HepG2 (cell line): ENCODE data around the gene PSMD4. TPM values are rescaled to one million over a fixed set of nuclear protein-coding genes. Genes with fewer than 3 reads are reported as not detected.

ENCODE experiments used
- ELF1 ChIP-seq: sonication (generic); formaldehyde crosslinking; IDR thresholded peaks from 2 replicates; pipeline ENCODE4 v1.4.0; 2020; ENCODE audit warnings: missing genetic modification reagents
- ETV5 ChIP-seq: IDR thresholded peaks from 2 replicates; pipeline ENCODE4 v1.6.1; 2018; ENCODE audit warnings: missing biosample characterization, missing genetic modification reagents, inconsistent platforms, borderline replicate concordance
- GTF3A ChIP-seq: sonication (generic); formaldehyde crosslinking; conservative IDR thresholded peaks from 2 replicates; pipeline ENCODE4 v1.4.0; 2020; ENCODE audit warnings: mild to moderate bottlenecking, missing genetic modification reagents
- GZF1 ChIP-seq: sonication (generic); formaldehyde crosslinking; IDR thresholded peaks from 2 replicates; pipeline ENCODE4 v1.5.1; 2020; ENCODE audit warnings: mild to moderate bottlenecking, missing genetic modification reagents
- HMG20B ChIP-seq: conservative IDR thresholded peaks from 2 replicates; pipeline ENCODE4 v1.6.1; 2016; ENCODE audit warnings: missing genetic modification reagents, missing compliant biosample characterization
- HOXD1 ChIP-seq: sonication (generic); formaldehyde crosslinking; IDR thresholded peaks from 2 replicates; pipeline ENCODE4 v1.5.0; 2020; ENCODE audit warnings: missing genetic modification reagents
- MTF1 ChIP-seq: sonication (generic); formaldehyde crosslinking; IDR thresholded peaks from 2 replicates; pipeline ENCODE4 v1.5.0; 2020; ENCODE audit warnings: missing genetic modification reagents
- MZF1 ChIP-seq: sonication (generic); formaldehyde crosslinking; IDR thresholded peaks from 2 replicates; pipeline ENCODE4 v1.8.1; 2023; ENCODE audit warnings: mild to moderate bottlenecking, missing genetic modification reagents, borderline replicate concordance
- RXRB ChIP-seq: IDR thresholded peaks from 2 replicates; pipeline ENCODE4 v1.6.1; 2016; ENCODE audit warnings: borderline replicate concordance, missing genetic modification reagents, missing compliant biosample characterization
- SATB2 ChIP-seq: sonication (generic); formaldehyde crosslinking; IDR thresholded peaks from 2 replicates; pipeline ENCODE4 v1.5.0; 2020; ENCODE audit warnings: missing genetic modification reagents
- SOX6 ChIP-seq, 2 experiments: fragments of 450-650 bp in 1 of 2; sonication (generic) in 1 of 2; formaldehyde crosslinking in 1 of 2; IDR thresholded peaks; 2 replicates each; pipeline versions ENCODE4 v1.4.0 to v1.6.1; 2017 to 2020; ENCODE audit warnings: antibody characterized with exemption in 1 of 2, mild to moderate bottlenecking in 1 of 2, missing genetic modification reagents in 1 of 2
- TOE1 ChIP-seq: sonication (generic); formaldehyde crosslinking; IDR thresholded peaks from 2 replicates; pipeline ENCODE4 v1.4.0; 2020; ENCODE audit warnings: mild to moderate bottlenecking, missing genetic modification reagents
- ZFP36L2 ChIP-seq: sonication (generic); formaldehyde crosslinking; IDR thresholded peaks from 2 replicates; pipeline ENCODE4 v1.4.0; 2020; ENCODE audit warnings: missing genetic modification reagents
- ZNF160 ChIP-seq: sonication (generic); formaldehyde crosslinking; IDR thresholded peaks from 2 replicates; pipeline ENCODE4 v1.8.0; 2022; ENCODE audit warnings: mild to moderate bottlenecking, inconsistent platforms, missing genetic modification reagents
- ZNF253 ChIP-seq: sonication (generic); formaldehyde crosslinking; IDR thresholded peaks from 2 replicates; pipeline ENCODE4 v1.8.0; 2022; ENCODE audit warnings: mild to moderate bottlenecking, missing genetic modification reagents, borderline replicate concordance
- ZNF329 ChIP-seq: sonication (generic); formaldehyde crosslinking; IDR thresholded peaks from 2 replicates; pipeline ENCODE4 v1.9.0; 2021; ENCODE audit warnings: low read depth, mild to moderate bottlenecking, missing genetic modification reagents
- ZNF547 ChIP-seq: sonication (generic); formaldehyde crosslinking; IDR thresholded peaks from 2 replicates; pipeline ENCODE4 v1.5.1; 2020; ENCODE audit warnings: mild to moderate bottlenecking, missing genetic modification reagents
- ZNF577 ChIP-seq: sonication (generic); formaldehyde crosslinking; IDR thresholded peaks from 2 replicates; pipeline ENCODE4 v1.4.0; 2020; ENCODE audit warnings: mild to moderate bottlenecking, low read depth, missing genetic modification reagents, borderline replicate concordance
- ZNF644 ChIP-seq: IDR thresholded peaks from 2 replicates; pipeline ENCODE4 v1.6.1; 2016; ENCODE audit warnings: low read depth
- ZNF674 ChIP-seq: sonication (generic); formaldehyde crosslinking; IDR thresholded peaks from 2 replicates; pipeline ENCODE4 v1.5.0; 2020; ENCODE audit warnings: low read depth, mild to moderate bottlenecking, missing genetic modification reagents
- polyA plus RNA-seq, 8 experiments: library from polyadenylated mRNA; depleted of rRNA in 3 of 8; stranded (reverse) in 7 of 8; unstranded in 1 of 8; fragments of >200 nt; fragmentation: Illumina TruSeq in 4 of 8; extraction: Trizol in 4 of 8; gene quantifications; 2 replicates each; pipeline versions ENCODE4 v1.2.1 to v1.2.3, GENCODE V29; 2011 to 2016; ENCODE audit warnings: low read depth in 4 of 8, missing spikeins in 1 of 8, mixed read lengths in 1 of 8; ENCODE audit not compliant: insufficient read depth in 1 of 8
- total RNA-seq, 5 experiments: library from RNA; depleted of rRNA; stranded (reverse); fragments of >200 nt; fragmentation: Illumina TruSeq; extraction: Trizol; gene quantifications; 2 replicates each; pipeline ENCODE4 v1.2.3, GENCODE V29; 2016; ENCODE audit warnings: low read depth in 1 of 5
- TF ChIP-seq, protein P1 (sequence below): fragments of 450-650 bp; IDR thresholded peaks from 2 replicates; pipeline ENCODE4 v1.6.1; 2017; ENCODE audit warnings: mild to moderate bottlenecking
- TF ChIP-seq, protein P2 (sequence below): sonication (generic); formaldehyde crosslinking; IDR thresholded peaks from 2 replicates; pipeline ENCODE4 v1.5.0; 2020; ENCODE audit warnings: missing genetic modification reagents
- TF ChIP-seq, protein P3 (sequence below): sonication (generic); formaldehyde crosslinking; IDR thresholded peaks from 2 replicates; pipeline ENCODE4 v1.8.1; 2023; ENCODE audit warnings: mild to moderate bottlenecking, missing genetic modification reagents

The PSMD4 gene
- total and polyA plus RNA-seq, 2 of the 13 experiments (the other 11 are each of a cell fraction or from before 2014, with no cell fraction given) = 194 to 243 TPM

DNA sequence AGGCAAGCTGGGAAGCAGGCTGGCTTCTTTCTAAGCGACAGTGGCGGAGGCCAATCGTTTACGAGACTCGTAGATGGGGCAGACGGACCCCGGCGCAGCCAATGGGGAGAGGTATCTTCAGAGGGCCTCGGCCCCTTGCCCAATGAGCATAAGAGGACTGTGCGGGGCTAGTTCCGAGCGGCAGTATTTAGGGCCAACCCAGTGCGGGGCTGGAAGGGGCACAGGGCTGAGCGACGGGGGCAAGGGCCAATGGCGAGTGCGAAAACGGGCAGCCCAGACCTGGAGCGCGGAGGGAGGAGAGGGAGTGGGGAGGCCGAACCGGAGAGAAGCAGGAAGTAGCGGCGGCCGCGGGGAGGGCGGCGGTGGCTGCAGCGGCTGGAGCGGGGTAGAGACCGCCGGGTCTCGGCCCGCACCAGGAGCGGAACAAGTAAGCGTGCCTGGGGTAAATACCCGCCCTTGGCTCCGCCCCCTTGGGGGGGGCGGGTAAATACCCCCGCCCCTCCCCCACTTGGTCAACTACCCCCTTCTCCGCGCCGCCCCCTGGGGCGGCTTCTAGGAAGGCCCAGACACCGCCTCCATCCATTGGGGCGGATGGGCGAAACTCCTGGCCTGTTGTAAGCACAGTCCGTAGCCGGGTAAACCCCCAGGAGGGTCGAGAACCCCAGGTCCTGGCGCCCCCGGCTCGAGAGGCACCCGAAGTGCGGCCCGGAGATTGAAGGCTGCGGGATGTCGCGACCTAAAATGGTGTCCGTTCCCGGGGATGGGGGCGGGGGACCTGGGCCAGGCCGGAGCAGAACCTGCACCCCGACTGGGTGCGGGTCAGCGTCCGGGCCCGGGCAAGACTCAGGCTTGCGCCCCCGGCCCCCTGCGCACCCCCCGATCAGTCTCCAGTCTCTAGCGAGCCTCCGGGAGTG, 27.7 kb downstream of the PSMD4 start, which contains the start of gene ZNF687 (continued):
- TF ChIP-seq, protein P1, sequence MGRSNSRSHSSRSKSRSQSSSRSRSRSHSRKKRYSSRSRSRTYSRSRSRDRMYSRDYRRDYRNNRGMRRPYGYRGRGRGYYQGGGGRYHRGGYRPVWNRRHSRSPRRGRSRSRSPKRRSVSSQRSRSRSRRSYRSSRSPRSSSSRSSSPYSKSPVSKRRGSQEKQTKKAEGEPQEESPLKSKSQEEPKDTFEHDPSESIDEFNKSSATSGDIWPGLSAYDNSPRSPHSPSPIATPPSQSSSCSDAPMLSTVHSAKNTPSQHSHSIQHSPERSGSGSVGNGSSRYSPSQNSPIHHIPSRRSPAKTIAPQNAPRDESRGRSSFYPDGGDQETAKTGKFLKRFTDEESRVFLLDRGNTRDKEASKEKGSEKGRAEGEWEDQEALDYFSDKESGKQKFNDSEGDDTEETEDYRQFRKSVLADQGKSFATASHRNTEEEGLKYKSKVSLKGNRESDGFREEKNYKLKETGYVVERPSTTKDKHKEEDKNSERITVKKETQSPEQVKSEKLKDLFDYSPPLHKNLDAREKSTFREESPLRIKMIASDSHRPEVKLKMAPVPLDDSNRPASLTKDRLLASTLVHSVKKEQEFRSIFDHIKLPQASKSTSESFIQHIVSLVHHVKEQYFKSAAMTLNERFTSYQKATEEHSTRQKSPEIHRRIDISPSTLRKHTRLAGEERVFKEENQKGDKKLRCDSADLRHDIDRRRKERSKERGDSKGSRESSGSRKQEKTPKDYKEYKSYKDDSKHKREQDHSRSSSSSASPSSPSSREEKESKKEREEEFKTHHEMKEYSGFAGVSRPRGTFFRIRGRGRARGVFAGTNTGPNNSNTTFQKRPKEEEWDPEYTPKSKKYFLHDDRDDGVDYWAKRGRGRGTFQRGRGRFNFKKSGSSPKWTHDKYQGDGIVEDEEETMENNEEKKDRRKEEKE = no peak
- TF ChIP-seq ZNF674 (no peak), ETV5 (peak; percentile 51), ZNF329 (no peak; the same call in 1 of the 2 replicates), ZNF577 (CRISPR knock-in tag) (peak; percentile 75; the same call in 1 of the 2 replicates), ZNF644 (CRISPR knock-in tag) (no peak), TOE1 (CRISPR knock-in tag) (no peak), GZF1 (no peak), HMG20B (CRISPR knock-in tag) (no peak), SATB2 (no peak), ZNF547 (CRISPR knock-in tag) (no peak), GTF3A (CRISPR knock-in tag) (no peak), MTF1 (no peak), ZFP36L2 (no peak), MZF1 (CRISPR knock-in tag) (no peak), SOX6 (IDR thresholded peaks at IDR 0.05) (no peak), SOX6 (CRISPR knock-in tag; IDR thresholded peaks at IDR 0.05) (peak; percentile 24; the same call in 1 of the 2 replicates), HOXD1 (CRISPR knock-in tag) (peak; percentile 74; the same call in 1 of the 2 replicates), ZNF253 (no peak), ELF1 (CRISPR knock-in tag) (peak; percentile 94), RXRB (CRISPR knock-in tag) (no peak), ZNF160 (CRISPR knock-in tag) (no peak)
- TF ChIP-seq, protein P2, sequence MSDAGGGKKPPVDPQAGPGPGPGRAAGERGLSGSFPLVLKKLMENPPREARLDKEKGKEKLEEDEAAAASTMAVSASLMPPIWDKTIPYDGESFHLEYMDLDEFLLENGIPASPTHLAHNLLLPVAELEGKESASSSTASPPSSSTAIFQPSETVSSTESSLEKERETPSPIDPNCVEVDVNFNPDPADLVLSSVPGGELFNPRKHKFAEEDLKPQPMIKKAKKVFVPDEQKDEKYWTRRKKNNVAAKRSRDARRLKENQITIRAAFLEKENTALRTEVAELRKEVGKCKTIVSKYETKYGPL (CRISPR knock-in tag) = no peak
- TF ChIP-seq, protein P3, sequence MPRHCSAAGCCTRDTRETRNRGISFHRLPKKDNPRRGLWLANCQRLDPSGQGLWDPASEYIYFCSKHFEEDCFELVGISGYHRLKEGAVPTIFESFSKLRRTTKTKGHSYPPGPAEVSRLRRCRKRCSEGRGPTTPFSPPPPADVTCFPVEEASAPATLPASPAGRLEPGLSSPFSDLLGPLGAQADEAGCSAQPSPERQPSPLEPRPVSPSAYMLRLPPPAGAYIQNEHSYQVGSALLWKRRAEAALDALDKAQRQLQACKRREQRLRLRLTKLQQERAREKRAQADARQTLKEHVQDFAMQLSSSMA = 0 out of 2 replicates have a peak, but pooled peaks have one; percentile 14
